ENCODE results near the gene CISD3.

CISD3 gene

GRCh38 chr17:38730526-38731379 is 612 bp downstream of the CISD3 start:
- DNase-seq = peak in 1 of 2 donors; percentile 43

- no peak for DNase-seq
Observed at GRCh38 chr17:38731526-38732294, 1.6 kb downstream of the CISD3 start.

- no peak for DNase-seq
Observed at GRCh38 chr17:38732376-38733281, 2.5 kb downstream of the CISD3 start.

GRCh38 chr17:38733282-38733981 is 3.3 kb downstream of the CISD3 start:
- no peak for DNase-seq

- DNase-seq = peak in 1 of 2 donors; percentile 34
Observed at GRCh38 chr17:38733982-38734973, 4.1 kb downstream of the CISD3 start.

- peak; percentile 81 to 86 for DNase-seq
Observed at GRCh38 chr17:38735161-38735997, 5.2 kb downstream of the CISD3 start.

- DNase-seq = no peak
Observed at GRCh38 chr17:38738007-38738662, 8.0 kb downstream of the CISD3 start.

- no peak for DNase-seq
Observed at GRCh38 chr17:38738686-38739085, 8.5 kb downstream of the CISD3 start.

- no peak for DNase-seq
Observed at GRCh38 chr17:38739305-38739704, 9.2 kb downstream of the CISD3 start.

- DNase-seq = no peak
Observed at GRCh38 chr17:38740044-38740443, 9.9 kb downstream of the CISD3 start.

GRCh38 chr17:38740806-38741205 is 10.7 kb downstream of the CISD3 start:
- no peak for DNase-seq

- DNase-seq = no peak
Observed at GRCh38 chr17:38741461-38741860, 11.3 kb downstream of the CISD3 start.

- no peak for DNase-seq
Observed at GRCh38 chr17:38741921-38742410, 11.8 kb downstream of the CISD3 start.

GRCh38 chr17:38742411-38743308 is 12.5 kb downstream of the CISD3 start:
- no peak for DNase-seq

GRCh38 chr17:38743556-38744171 is 13.5 kb downstream of the CISD3 start:
- no peak for DNase-seq

GRCh38 chr17:38745545-38745944 is 15.4 kb downstream of the CISD3 start:
- no peak for DNase-seq

- no peak for DNase-seq
Observed at GRCh38 chr17:38746004-38746848, 16.1 kb downstream of the CISD3 start.

All from stimulated activated CD4-positive, alpha-beta T cell treated with anti-CD3 and anti-CD28 coated beads, Interleukin-2, amount 100 ng/mL, for 24 hours (primary cell).